ENCODE data around the gene SLC45A2. TPM values are rescaled to one million over a fixed set of nuclear protein-coding genes. Genes with fewer than 3 reads are reported as not detected.
A peak's percentile ranks its signal among the peaks of the same experiment; 100 is the strongest.

Gene SLC45A2
- total RNA-seq, 1 experiment from 2014 or later, result not detected

DNA sequence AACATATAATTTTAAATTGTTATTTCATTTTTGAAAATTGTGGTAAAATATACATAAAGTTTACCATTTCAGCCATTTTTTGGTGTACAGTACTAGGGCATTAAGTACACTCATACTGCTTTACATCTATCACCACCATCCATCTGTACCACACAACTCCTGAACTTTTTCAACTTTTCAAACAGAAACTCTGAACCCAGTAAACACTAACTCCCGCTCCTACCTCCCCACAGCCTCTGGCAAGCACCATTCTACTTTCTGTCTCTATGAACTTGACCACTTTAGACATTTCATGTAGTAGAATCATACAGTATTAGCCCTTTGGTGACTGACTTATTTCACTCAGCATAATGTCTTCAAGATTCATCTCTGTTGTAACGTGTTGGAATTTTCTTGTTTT lies 8.4 kb upstream of the SLC45A2 start:
- H3K27ac Mint-ChIP-seq, result 0 out of 7 replicates have a peak overlapping the region, but pooled peaks of 1 of the 3 experiments have one; percentile 38

More for the DNA sequence above, 8.4 kb upstream of the SLC45A2 start:
- H3K27ac ChIP-seq (ENCODE audit: insufficient read length, low read depth, low read length), result no peak overlapping the region
- no peak overlapping the region for H3T11ph ChIP-seq (ENCODE audit: low read length)
- no peak overlapping the region for H3K18ac ChIP-seq (ENCODE audit: insufficient read length, low read depth, low read length)
- no CpG with 5 or more reads among the region's 2 CpGs for WGBS (ENCODE audit: extremely low coverage, insufficient read length, low lambda C conversion rate)
- H3K27me3 ChIP-seq (ENCODE audit: insufficient read depth, low read length), result no peaks in the 10 kb centered on the region
- H3K79me2 ChIP-seq (ENCODE audit: insufficient read depth, low read length), result no peaks in the 10 kb centered on the region
- no peak overlapping the region for H2BK12ac ChIP-seq (ENCODE audit: insufficient read length, low read depth, low read length)
- H2BK15ac ChIP-seq (ENCODE audit: low read depth, low read length), result no peak overlapping the region
- H2AFZ ChIP-seq (ENCODE audit: low read length), result no peak overlapping the region
- no peak overlapping the region for H3K9ac ChIP-seq (ENCODE audit: extremely low read depth, insufficient read length, low read length)
- Mint-ChIP-seq H3K27me3 (ENCODE audit: low read depth) (no peaks in the 10 kb centered on the region), H3K4me3 (no peak overlapping the region), H3K4me1 (peaks cover 4 to 5% of the 10 kb centered on the region in 2 experiments; a peak in 1 of 4 replicates), H3K9me3 (no peaks in the 10 kb centered on the region), H3K36me3 (ENCODE audit: insufficient read depth in 1 of 3, low read depth in 3 of 3) (peaks cover 12 to 25% (median 20%) of the 10 kb centered on the region in 3 experiments; a peak in 6 of 7 replicates)
- H3K56ac ChIP-seq (ENCODE audit: insufficient read length, low read depth, low read length), result no peak overlapping the region
- no peaks in the 10 kb centered on the region for H3K79me1 ChIP-seq (ENCODE audit: insufficient read depth, low read depth, low read length, poor library complexity, severe bottlenecking)
- H3K4ac ChIP-seq (ENCODE audit: low read depth, low read length), result no peak overlapping the region
- H2BK5ac ChIP-seq (ENCODE audit: insufficient read length, low read length), result no peak overlapping the region
- H3K4me1 ChIP-seq (ENCODE audit: insufficient read depth, low read length), result no peaks in the 10 kb centered on the region
- H4K91ac ChIP-seq (ENCODE audit: insufficient read length, low read depth, low read length), result no peak overlapping the region
- no peak overlapping the region for H4K5ac ChIP-seq (ENCODE audit: insufficient read length, low read depth, low read length)
- no peak for TF ChIP-seq CTCF (conservative IDR thresholded peaks at IDR 0.05)
- H3K23me2 ChIP-seq (ENCODE audit: insufficient read length, low read depth, low read length, poor library complexity, severe bottlenecking), result no peaks in the 10 kb centered on the region
- DNase-seq, result no peak
- no peak overlapping the region for H3K4me2 ChIP-seq (ENCODE audit: insufficient read depth, insufficient read length, low read length)
- H3K9me3 ChIP-seq (ENCODE audit: control insufficient read depth, low read depth, low read length), result no peaks in the 10 kb centered on the region
- H3K14ac ChIP-seq (ENCODE audit: insufficient read depth, low read length), result no peak overlapping the region
- no peak overlapping the region for H3K23ac ChIP-seq (ENCODE audit: insufficient read length, low read depth, low read length)
- H4K20me1 ChIP-seq (ENCODE audit: control insufficient read depth, insufficient read depth, insufficient read length), result no peaks in the 10 kb centered on the region
- H2AK5ac ChIP-seq (ENCODE audit: insufficient read length, low read length), result no peak overlapping the region
- H2BK20ac ChIP-seq (ENCODE audit: low read depth, low read length, poor library complexity, severe bottlenecking), result no peak overlapping the region
- H4K8ac ChIP-seq (replicated peaks; ENCODE audit: insufficient read length, low read depth, low read length), result no peak overlapping the region
- no peak overlapping the region for H2BK120ac ChIP-seq (ENCODE audit: low read depth, low read length, poor library complexity, severe bottlenecking)
